ENCODE measurements around the gene ZNF548.
A peak's percentile ranks its signal among the peaks of the same experiment; 100 is the strongest.

ZNF548 gene

DNA sequence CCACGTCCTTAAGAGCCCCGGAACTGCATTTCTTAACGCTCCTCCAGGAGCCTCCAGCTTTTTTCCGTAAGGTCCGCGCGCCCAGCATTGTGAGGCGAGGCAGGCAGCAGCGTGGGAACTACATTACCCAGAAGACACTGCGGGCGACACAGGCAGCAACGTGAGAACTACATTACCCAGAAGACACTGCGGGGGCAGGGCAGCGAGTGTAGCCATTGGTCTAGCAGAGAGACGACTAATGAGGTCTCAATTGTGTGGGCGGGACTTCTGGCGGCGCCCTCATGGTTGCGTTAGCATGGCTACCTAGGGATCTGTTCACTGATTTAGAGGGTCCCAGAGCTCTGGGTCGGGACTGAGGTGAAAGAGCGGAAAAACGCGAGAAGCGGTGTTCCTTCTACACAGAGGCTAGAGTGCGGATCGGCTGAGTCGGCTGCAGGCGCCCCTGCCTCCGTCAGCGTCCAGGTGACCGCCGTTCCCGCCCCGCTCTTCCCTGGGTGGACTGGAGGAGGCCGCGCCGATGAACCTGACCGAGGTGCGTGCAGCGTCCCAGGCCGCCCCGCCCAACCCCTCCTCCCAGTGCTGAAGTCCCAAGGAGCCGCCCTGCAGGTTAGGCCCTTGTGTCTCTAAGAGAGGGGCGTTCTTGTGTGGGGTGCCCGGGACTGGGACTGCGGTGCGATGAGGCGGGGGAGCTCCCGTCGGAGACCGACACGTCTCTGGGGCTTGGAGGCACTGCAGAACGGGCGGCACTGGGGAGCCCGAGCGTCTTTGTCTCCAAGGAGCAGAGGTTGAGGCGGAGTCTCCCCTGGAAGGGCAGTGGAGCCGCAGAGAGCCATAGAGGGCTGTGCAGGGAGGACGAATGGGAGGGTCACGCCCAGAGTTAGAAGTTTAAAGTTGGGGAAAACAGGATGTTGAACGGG lies 45.7 kb downstream of the ZNF548 start, which contains the start of gene ZNF749:
TSS of gene ZNF749 (plus strand) at position 264 of the 917 bp plus-strand sequence. CDS start at position 518, 254 bp downstream.
- H3K9me3 Mint-ChIP-seq, result peaks cover 32% of the 10 kb centered on the region
- H3K4me1 Mint-ChIP-seq (ENCODE audit: low read depth), result peaks cover 28% of the 10 kb centered on the region
- H3K36me3 Mint-ChIP-seq (ENCODE audit: low read depth), result peaks cover 49% of the 10 kb centered on the region
- peak within 1 kb of the TSS; percentile 89 for H3K4me3 Mint-ChIP-seq
- H3K27me3 Mint-ChIP-seq, result no peaks in the 10 kb centered on the region
- H3K27ac Mint-ChIP-seq, result peak within 1 kb of the TSS; percentile 96

DNA sequence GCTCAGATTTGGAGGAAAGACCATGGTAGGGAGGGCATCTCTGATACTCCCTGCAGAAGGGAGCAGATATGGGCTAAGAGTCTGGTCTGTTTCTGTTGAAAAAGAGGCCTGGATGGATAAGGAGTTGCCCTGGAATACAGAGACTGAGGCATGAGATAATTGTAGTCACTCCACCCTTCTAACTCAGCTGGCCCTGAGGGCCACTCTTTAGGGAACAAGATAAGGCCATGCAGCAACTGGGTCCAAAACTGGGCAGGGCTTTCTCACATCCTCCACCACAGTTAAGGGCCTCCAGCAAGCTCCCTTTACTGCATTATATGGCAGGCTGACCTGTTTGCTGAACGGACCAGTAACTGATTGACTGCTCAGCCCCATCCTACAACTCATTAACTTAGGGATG lies 46.8 kb downstream of the ZNF548 start:
- Mint-ChIP-seq H3K4me3 (peak overlapping the region; percentile 89), H3K9me3 (peaks cover 40% of the 10 kb centered on the region), H3K4me1 (ENCODE audit: low read depth) (peaks cover 28% of the 10 kb centered on the region), H3K27me3 (no peaks in the 10 kb centered on the region), H3K27ac (peak overlapping the region; percentile 78), H3K36me3 (ENCODE audit: low read depth) (peaks cover 59% of the 10 kb centered on the region)

DNA sequence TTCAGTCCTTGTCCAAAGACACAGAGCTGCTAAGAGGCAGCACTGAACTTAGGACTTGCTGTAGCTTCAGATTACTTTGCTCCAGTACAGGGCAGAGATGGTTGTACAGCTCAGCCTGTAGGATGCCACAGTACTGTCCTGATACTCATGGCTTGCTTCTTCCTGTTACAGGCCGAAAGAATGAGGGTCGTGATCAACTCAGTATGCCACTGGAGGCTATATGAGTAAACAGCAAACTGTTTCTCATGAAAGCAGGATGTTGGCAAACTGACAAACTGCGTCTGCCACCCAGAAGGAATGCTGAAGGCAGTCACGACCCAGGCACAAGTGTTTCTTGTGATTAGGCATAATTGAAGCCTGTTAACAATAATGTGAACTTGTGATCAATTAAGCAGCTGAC lies 48.3 kb downstream of the ZNF548 start:
- no peak overlapping the region for H3K27ac Mint-ChIP-seq
- no peak overlapping the region for H3K4me3 Mint-ChIP-seq
- peaks cover 51% of the 10 kb centered on the region for H3K9me3 Mint-ChIP-seq
- peaks cover 28% of the 10 kb centered on the region for H3K4me1 Mint-ChIP-seq (ENCODE audit: low read depth)
- no peaks in the 10 kb centered on the region for H3K27me3 Mint-ChIP-seq
- H3K36me3 Mint-ChIP-seq (ENCODE audit: low read depth), result peaks cover 74% of the 10 kb centered on the region

DNA sequence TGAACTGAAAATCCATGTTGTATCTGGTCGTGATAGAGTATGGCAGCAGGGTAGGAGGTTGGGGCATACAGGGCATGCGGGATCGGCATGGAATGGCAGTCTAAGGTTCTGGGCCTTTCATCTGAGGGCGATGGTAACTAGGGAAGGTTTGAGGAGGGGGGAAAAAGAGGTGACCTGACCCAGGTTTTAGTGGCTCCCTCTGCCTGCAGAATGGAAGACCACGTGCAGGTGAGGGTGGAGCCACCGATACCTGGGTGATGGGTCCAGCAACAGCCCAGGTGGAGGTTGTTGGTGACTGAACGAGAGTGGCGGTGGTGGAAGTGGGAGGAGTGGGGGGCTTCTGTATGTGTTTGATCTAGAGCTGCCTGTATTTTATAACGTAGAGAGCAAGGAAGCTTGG lies 49.3 kb downstream of the ZNF548 start:
- H3K4me3 Mint-ChIP-seq, result no peak overlapping the region
- peaks cover 84% of the 10 kb centered on the region for H3K36me3 Mint-ChIP-seq (ENCODE audit: low read depth)
- no peak overlapping the region for H3K27ac Mint-ChIP-seq
- no peaks in the 10 kb centered on the region for H3K27me3 Mint-ChIP-seq
- peaks cover 28% of the 10 kb centered on the region for H3K4me1 Mint-ChIP-seq (ENCODE audit: low read depth)
- H3K9me3 Mint-ChIP-seq, result peaks cover 55% of the 10 kb centered on the region

DNA sequence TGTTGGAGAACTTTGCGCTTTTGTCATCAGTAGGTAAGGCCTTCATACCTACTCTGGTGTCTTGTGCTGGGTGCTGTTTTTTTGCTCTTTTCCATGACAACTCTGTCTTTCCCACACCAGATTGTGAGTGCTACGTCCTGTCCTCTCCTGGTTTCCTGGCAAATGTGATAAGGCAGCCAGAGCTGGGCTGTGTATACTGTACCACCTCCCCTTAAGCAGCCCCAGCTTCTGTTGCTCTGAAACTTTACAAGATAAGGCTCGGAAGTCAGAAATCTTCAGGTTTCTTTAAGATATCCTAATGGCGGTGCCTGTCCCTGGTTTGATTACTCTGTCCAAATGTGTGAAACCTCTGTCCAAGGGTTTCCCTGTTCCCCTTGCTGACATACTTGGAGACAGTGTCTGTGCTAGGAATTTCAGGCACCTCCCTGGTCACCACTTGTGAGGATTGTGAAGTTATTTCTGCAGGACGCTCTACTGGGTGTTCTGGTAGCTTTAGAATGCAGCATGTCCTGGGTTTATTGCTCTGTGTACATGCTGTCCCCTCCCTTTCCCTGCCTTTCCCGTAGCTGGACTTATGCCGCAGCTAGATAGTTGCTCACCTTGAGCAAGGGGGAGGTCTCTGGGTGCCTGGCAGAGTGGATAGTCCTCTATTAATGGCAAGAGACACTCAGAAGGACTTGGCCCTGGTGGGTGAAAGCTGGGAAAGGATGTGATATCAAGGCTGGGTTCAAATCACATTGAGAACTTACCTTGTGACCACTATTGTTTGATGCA lies 52.5 kb downstream of the ZNF548 start:
- peaks cover 89% of the 10 kb centered on the region for H3K36me3 Mint-ChIP-seq (ENCODE audit: low read depth)
- no peaks in the 10 kb centered on the region for H3K27me3 Mint-ChIP-seq
- H3K9me3 Mint-ChIP-seq, result peaks cover 62% of the 10 kb centered on the region
- H3K27ac Mint-ChIP-seq, result no peak overlapping the region
- H3K4me3 Mint-ChIP-seq, result no peak overlapping the region
- H3K4me1 Mint-ChIP-seq (ENCODE audit: low read depth), result peaks cover 3% of the 10 kb centered on the region

DNA sequence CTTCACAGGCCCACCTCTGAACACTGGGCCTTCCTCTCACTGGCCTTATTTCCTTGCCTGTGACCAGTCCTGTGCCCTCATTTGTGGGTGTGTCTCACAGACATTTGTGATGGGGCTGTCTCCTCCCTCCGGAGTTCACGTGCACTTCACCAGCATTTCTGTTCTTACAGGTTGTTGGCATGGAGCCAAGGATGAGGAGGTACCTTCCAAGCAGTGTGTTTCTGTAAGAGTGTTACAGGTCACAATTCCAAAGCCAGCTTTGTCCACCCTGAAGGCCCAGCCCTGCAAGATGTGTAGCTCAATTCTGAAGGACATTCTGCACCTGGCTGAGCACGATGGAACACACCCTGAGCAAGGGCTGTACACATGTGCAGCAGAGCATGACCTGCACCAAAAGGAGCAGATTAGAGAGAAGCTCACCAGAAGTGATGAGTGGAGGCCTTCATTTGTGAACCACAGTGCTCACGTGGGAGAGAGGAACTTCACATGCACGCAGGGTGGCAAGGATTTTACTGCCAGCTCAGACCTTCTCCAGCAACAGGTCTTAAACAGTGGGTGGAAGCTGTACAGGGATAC lies 53.6 kb downstream of the ZNF548 start:
- H3K4me1 Mint-ChIP-seq (ENCODE audit: low read depth), result peaks cover 3% of the 10 kb centered on the region

DNA sequence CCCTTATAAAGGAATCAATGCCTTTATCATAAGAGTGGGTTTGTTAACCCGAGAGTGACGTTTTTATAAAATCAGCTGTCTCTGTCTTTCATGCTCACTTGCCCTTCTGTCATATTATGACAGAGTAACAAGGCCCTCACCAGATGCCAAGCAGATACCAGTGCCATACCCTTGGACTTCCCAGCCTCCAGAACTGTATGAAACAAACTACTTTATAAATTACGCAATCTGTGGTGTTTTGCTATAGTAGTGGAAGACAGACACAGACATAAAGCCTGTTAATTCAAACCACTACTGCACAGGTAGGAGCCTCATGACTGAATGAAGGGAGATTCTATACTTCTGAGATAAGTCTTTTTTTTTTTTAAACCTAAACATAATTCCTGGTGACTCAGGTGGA lies 62.7 kb downstream of the ZNF548 start:
- Mint-ChIP-seq H3K27ac (no peak overlapping the region), H3K9me3 (peaks cover 38% of the 10 kb centered on the region), H3K36me3 (ENCODE audit: low read depth) (peaks cover 48% of the 10 kb centered on the region), H3K4me1 (ENCODE audit: low read depth) (no peaks in the 10 kb centered on the region), H3K4me3 (no peak overlapping the region), H3K27me3 (no peaks in the 10 kb centered on the region)

More for the DNA sequence above, 53.6 kb downstream of the ZNF548 start:
- peaks cover 82% of the 10 kb centered on the region for H3K36me3 Mint-ChIP-seq (ENCODE audit: low read depth)
- H3K27me3 Mint-ChIP-seq, result no peaks in the 10 kb centered on the region
- no peak overlapping the region for H3K4me3 Mint-ChIP-seq
- H3K9me3 Mint-ChIP-seq, result peaks cover 62% of the 10 kb centered on the region
- H3K27ac Mint-ChIP-seq, result no peak overlapping the region

All from stimulated activated naive CD8-positive, alpha-beta T cell treated with anti-CD3 and anti-CD28 coated beads, Interleukin-15, Interleukin-2, amounts not matched to agents 100 ng/mL and 50 ng/mL, for 24 hours (primary cell).